ENCODE data around the gene PDHA2. TPM values are rescaled to one million over a fixed set of nuclear protein-coding genes. Genes with fewer than 3 reads are reported as not detected.

The PDHA2 gene
- total RNA-seq, result not detected

DNA sequence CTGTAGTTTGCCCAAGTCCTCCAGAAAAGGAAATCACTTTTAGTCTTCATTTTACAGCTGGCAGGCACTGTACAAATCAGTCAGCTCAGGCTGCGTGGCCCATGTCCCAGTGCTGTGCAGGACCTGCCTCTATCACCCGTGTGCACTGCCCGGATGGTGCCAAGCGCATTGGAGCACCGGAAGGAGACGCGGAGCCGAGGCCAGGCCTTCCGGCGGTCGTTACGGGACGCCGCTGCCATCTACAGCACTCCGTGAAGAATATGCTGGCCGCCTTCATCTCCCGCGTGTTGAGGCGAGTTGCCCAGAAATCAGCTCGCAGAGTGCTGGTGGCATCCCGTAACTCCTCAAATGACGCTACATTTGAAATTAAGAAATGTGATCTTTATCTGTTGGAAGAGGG, at the start of gene PDHA2:
Gene PDHA2, plus strand, starts transcription at position 203 of the 400 bp plus-strand sequence. Its CDS starts 58 bp downstream, at position 261.
- Mint-ChIP-seq H3K9me3 (peaks cover 8% of the 10 kb centered on the region), H3K4me1 (ENCODE audit: low read depth) (no peaks in the 10 kb centered on the region), H3K27me3 (no peaks in the 10 kb centered on the region), H3K36me3 (no peaks in the 10 kb centered on the region), H3K27ac (no peak within 1 kb of the TSS), H3K4me3 (no peak within 1 kb of the TSS)
- ChIA-PET POLR2A (no interaction called here), CTCF (no interaction called here)
- intact Hi-C loops (cut with micrococcal nuclease), result no loop called here
- no peak for DNase-seq

DNA sequence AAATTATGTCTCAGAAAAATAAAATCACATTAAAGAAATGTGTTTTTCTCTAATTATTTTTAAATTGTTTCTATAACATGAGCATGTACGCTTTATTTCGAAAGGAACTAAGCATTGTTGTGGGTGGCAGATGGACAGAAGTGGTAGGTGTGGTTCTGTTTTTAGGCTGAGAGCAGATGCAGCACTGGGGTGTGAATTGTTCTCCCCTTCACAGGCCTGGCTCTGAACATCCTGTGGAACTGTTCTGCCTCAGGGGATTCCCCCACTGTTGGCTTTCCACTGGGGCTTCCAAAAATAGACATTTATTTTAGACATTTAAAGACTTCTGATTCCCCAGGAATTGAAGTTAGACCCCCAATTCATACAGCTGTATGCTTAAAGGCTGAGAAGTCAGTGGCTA, 41.9 kb upstream of the PDHA2 start:
- Mint-ChIP-seq H3K27me3 (no peaks in the 10 kb centered on the region), H3K4me1 (ENCODE audit: low read depth) (no peaks in the 10 kb centered on the region), H3K36me3 (no peaks in the 10 kb centered on the region), H3K4me3 (no peak overlapping the region), H3K9me3 (peaks cover 9% of the 10 kb centered on the region), H3K27ac (no peak overlapping the region)
- CTCF ChIA-PET, result no interaction called here
- no peak for DNase-seq
- intact Hi-C loops (cut with micrococcal nuclease), result no loop called here
- POLR2A ChIA-PET, result no interaction called here

DNA sequence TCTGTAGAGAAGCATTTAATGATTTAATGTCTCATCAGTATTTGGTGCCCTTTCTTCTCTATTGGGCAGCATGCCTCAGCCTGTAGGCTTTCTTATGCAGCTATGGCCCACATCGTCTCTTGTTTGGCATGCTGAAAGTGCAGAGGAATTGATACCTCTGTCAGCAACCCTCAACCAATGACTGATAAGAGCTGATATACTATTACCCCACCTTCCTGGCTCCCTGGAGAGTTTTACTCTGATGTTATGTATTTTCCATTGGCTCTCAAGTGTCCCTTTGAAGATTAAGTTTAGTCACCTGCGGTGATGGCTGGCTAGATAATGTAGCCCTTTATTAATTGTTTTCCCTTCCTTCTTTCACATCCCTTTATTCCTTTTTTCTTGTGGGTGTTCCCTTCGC, 41.2 kb upstream of the PDHA2 start:
- H3K36me3 Mint-ChIP-seq, result no peaks in the 10 kb centered on the region
- no peaks in the 10 kb centered on the region for H3K4me1 Mint-ChIP-seq (ENCODE audit: low read depth)
- intact Hi-C loops (cut with micrococcal nuclease), result no loop called here
- DNase-seq, result no peak
- CTCF ChIA-PET, result no interaction called here
- no peaks in the 10 kb centered on the region for H3K27me3 Mint-ChIP-seq
- peaks cover 9% of the 10 kb centered on the region for H3K9me3 Mint-ChIP-seq
- no peak overlapping the region for H3K4me3 Mint-ChIP-seq
- no peak overlapping the region for H3K27ac Mint-ChIP-seq
- POLR2A ChIA-PET, result no interaction called here

- ChIA-PET POLR2A (no interaction called here), CTCF (no interaction called here)
- no peaks in the 10 kb centered on the region for H3K4me1 Mint-ChIP-seq (ENCODE audit: low read depth)
- peaks cover 2% of the 10 kb centered on the region for H3K9me3 Mint-ChIP-seq
- H3K4me3 Mint-ChIP-seq, result no peak overlapping the region
- H3K27ac Mint-ChIP-seq, result no peak overlapping the region
- intact Hi-C loops (cut with micrococcal nuclease), result no loop called here
- no peak for DNase-seq
- H3K36me3 Mint-ChIP-seq, result no peaks in the 10 kb centered on the region
- no peaks in the 10 kb centered on the region for H3K27me3 Mint-ChIP-seq
Measured at GRCh38 chr4:95821867-95822266, 18.0 kb upstream of the PDHA2 start.

DNA sequence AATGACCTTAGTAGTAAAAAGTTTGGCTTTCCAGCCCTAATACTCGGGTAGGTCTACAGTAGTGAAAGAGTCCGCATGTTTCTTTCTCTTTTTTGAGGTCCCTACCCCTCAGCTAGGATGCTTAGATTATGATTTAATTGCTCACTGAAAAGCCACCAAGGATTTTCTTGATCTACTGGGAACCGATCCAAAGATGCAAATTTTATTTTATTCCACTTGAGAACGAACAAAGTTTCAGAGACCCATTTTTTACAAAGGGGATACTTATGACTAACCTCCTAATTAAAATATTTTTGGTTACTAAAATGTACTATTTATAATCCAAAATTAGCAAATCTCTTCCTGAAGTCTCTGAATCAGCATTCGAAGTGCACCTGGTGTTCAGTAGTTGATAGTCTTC, 14.3 kb upstream of the PDHA2 start:
- Mint-ChIP-seq H3K4me1 (ENCODE audit: low read depth) (no peaks in the 10 kb centered on the region), H3K4me3 (no peak overlapping the region), H3K27ac (no peak overlapping the region), H3K9me3 (no peaks in the 10 kb centered on the region), H3K36me3 (no peaks in the 10 kb centered on the region), H3K27me3 (no peaks in the 10 kb centered on the region)
- ChIA-PET POLR2A (no interaction called here), CTCF (no interaction called here)
- no peak for DNase-seq
- intact Hi-C loops (cut with micrococcal nuclease), result no loop called here

DNA sequence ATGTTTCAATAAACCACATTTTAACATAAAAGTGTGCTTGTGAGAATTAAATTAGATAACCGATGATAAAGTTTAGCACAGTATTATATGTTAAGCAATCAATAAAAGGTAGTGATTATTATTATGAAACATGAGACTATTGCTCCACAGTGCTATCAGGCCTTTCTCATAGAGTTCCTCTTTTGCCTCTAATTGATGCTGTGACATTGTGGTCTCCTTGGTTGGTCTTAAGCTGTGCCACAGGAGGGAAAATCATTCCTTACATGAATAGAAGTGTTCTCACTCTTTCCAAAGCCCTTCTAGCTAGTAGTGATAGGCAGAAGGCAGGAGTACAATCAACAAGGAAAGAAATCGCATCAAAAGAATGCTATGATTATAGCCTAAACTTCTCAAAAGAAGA, 9.2 kb upstream of the PDHA2 start:
- ChIA-PET CTCF (no interaction called here), POLR2A (no interaction called here)
- H3K4me3 Mint-ChIP-seq, result no peak overlapping the region
- H3K9me3 Mint-ChIP-seq, result no peaks in the 10 kb centered on the region
- DNase-seq, result no peak
- no peaks in the 10 kb centered on the region for H3K4me1 Mint-ChIP-seq (ENCODE audit: low read depth)
- intact Hi-C loops (cut with micrococcal nuclease), result no loop called here
- no peak overlapping the region for H3K27ac Mint-ChIP-seq
- H3K36me3 Mint-ChIP-seq, result no peaks in the 10 kb centered on the region
- H3K27me3 Mint-ChIP-seq, result no peaks in the 10 kb centered on the region

DNA sequence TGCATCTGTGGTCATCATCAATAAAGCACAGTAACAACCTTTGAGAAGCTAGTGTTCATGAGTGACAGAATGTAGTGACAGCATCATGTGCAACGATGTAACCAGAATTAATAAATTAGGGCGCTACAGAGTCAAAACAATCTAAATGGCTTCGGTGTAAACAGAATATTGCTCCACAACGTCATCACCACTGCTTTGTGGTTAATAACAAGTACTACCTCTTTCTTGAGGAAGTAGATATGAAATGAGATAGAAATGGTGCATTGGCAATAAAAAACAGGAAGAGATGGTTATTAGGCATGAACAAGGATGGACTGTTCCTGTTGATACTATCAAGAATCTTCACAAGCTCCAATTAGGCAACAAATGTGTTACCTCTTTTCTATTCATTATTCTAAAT, 8.7 kb upstream of the PDHA2 start:
- Mint-ChIP-seq H3K27me3 (no peaks in the 10 kb centered on the region), H3K4me3 (no peak overlapping the region), H3K9me3 (no peaks in the 10 kb centered on the region), H3K4me1 (ENCODE audit: low read depth) (no peaks in the 10 kb centered on the region), H3K36me3 (no peaks in the 10 kb centered on the region), H3K27ac (no peak overlapping the region)
- DNase-seq, result no peak
- CTCF ChIA-PET, result no interaction called here
- intact Hi-C loops (cut with micrococcal nuclease), result no loop called here
- POLR2A ChIA-PET, result no interaction called here

- Mint-ChIP-seq H3K4me3 (no peak overlapping the region), H3K9me3 (no peaks in the 10 kb centered on the region), H3K27me3 (no peaks in the 10 kb centered on the region), H3K4me1 (ENCODE audit: low read depth) (no peaks in the 10 kb centered on the region), H3K36me3 (no peaks in the 10 kb centered on the region), H3K27ac (no peak overlapping the region)
- intact Hi-C loops (cut with micrococcal nuclease), result no loop called here
- ChIA-PET POLR2A (no interaction called here), CTCF (no interaction called here)
- no peak for DNase-seq
Measured at GRCh38 chr4:95833711-95834194, 6.1 kb upstream of the PDHA2 start.

- CTCF ChIA-PET, result no interaction called here
- Mint-ChIP-seq H3K27me3 (no peaks in the 10 kb centered on the region), H3K36me3 (no peaks in the 10 kb centered on the region), H3K4me3 (no peak overlapping the region), H3K9me3 (peaks cover 7% of the 10 kb centered on the region), H3K4me1 (ENCODE audit: low read depth) (no peaks in the 10 kb centered on the region), H3K27ac (no peak overlapping the region)
- DNase-seq, result no peak
- intact Hi-C loops (cut with micrococcal nuclease), result no loop called here
- POLR2A ChIA-PET, result no interaction called here
Measured at GRCh38 chr4:95835672-95836071, 4.2 kb upstream of the PDHA2 start.

DNA sequence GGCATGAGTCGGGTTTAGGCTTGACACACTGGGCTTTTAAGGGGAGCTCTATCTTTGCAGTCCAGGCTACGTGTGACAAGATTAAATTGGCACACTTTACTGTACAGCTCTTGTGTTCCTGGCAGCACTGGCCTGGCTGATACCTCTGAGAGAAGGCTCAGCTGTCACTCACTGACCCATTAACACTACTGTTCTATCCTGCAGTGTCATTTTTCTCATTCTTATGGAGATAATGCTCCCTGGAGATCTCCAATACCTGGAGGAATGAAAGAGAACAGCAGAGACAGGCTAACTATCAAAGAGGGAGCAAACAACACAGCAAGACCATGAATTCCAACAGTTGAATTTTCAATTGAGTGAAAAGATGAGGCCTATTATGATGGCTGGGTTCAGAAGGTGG, 1.7 kb upstream of the PDHA2 start:
- no peak for DNase-seq
- POLR2A ChIA-PET, result no interaction called here
- Mint-ChIP-seq H3K4me1 (ENCODE audit: low read depth) (no peaks in the 10 kb centered on the region), H3K9me3 (peaks cover 8% of the 10 kb centered on the region), H3K36me3 (no peaks in the 10 kb centered on the region), H3K4me3 (no peak overlapping the region), H3K27ac (no peak overlapping the region), H3K27me3 (no peaks in the 10 kb centered on the region)
- CTCF ChIA-PET, result no interaction called here
- intact Hi-C loops (cut with micrococcal nuclease), result no loop called here

GRCh38 chr4:95847908-95848460, 8.1 kb downstream of the PDHA2 start:
- intact Hi-C loops (cut with micrococcal nuclease), result no loop called here
- Mint-ChIP-seq H3K27ac (no peak overlapping the region), H3K27me3 (no peaks in the 10 kb centered on the region), H3K9me3 (no peaks in the 10 kb centered on the region), H3K4me3 (no peak overlapping the region), H3K36me3 (no peaks in the 10 kb centered on the region), H3K4me1 (ENCODE audit: low read depth) (no peaks in the 10 kb centered on the region)
- no peak for DNase-seq
- POLR2A ChIA-PET, result no interaction called here
- CTCF ChIA-PET, result no interaction called here

- no peaks in the 10 kb centered on the region for H3K27me3 Mint-ChIP-seq
Measured at GRCh38 chr4:95850161-95850560, 10.3 kb downstream of the PDHA2 start.

DNA sequence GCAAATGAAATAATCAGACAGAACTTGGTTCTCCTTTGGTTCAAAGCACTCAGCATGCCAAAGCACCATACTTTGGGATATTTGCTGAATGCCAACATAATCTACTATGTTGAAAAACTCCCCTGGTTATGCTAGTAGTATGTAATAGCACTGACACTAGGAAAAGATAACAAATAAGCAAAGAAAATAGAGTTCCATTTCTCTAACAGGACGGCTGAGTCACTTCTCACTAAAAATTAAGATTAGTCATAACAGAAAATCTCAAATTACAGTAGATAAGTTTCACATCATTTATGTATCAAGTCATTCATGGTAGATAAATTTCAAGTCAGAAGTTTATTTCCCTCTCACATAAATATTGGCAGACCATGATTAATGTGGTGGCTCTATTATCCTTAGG, 17.9 kb downstream of the PDHA2 start:
- no peaks in the 10 kb centered on the region for H3K4me1 Mint-ChIP-seq (ENCODE audit: low read depth)
- no peak for DNase-seq
- H3K27ac Mint-ChIP-seq, result no peak overlapping the region
- H3K36me3 Mint-ChIP-seq, result no peaks in the 10 kb centered on the region
- POLR2A ChIA-PET, result no interaction called here
- no peak overlapping the region for H3K4me3 Mint-ChIP-seq
- CTCF ChIA-PET, result no interaction called here
- intact Hi-C loops (cut with micrococcal nuclease), result no loop called here
- H3K27me3 Mint-ChIP-seq, result no peaks in the 10 kb centered on the region
- no peaks in the 10 kb centered on the region for H3K9me3 Mint-ChIP-seq

More at GRCh38 chr4:95850161-95850560, 10.3 kb downstream of the PDHA2 start:
- no peak overlapping the region for H3K4me3 Mint-ChIP-seq
- CTCF ChIA-PET, result no interaction called here
- intact Hi-C loops (cut with micrococcal nuclease), result no loop called here
- POLR2A ChIA-PET, result no interaction called here
- DNase-seq, result no peak
- H3K27ac Mint-ChIP-seq, result no peak overlapping the region
- no peaks in the 10 kb centered on the region for H3K36me3 Mint-ChIP-seq
- no peaks in the 10 kb centered on the region for H3K9me3 Mint-ChIP-seq
- H3K4me1 Mint-ChIP-seq (ENCODE audit: low read depth), result no peaks in the 10 kb centered on the region

DNA sequence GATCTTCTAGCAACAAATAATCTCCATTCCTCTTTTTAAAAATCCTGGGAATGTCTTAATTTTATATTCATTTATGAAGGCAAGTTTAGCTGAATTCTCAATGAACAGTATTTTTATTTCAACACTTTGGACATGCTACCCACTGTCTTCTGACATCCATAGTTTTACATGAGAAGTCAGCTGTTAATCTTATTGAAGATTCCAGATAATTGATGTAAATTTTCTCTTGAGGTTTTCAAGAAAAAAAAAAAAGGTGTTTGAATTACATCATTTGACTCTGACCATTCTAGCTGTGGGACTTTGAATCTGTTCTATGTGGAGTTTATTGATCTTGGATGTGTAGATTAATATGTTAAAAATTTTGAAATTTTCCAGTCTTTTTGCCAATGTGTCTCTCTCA, 28.0 kb downstream of the PDHA2 start:
- ChIA-PET POLR2A (no interaction called here), CTCF (interaction anchor here (0.7 kb wide), 1 partner anchor 319 kb away, joined by 3 read pairs; the partner anchor contains the start of gene UNC5C)
- Mint-ChIP-seq H3K4me1 (ENCODE audit: low read depth) (no peaks in the 10 kb centered on the region), H3K36me3 (no peaks in the 10 kb centered on the region), H3K4me3 (no peak overlapping the region), H3K9me3 (peaks cover 25% of the 10 kb centered on the region), H3K27ac (no peak overlapping the region), H3K27me3 (no peaks in the 10 kb centered on the region)
- intact Hi-C loops (cut with micrococcal nuclease), result no loop called here
- no peak for DNase-seq
